Psoas muscle (tissue), 8 donors: ENCODE data around the gene USP15. TPM values are rescaled to one million over a fixed set of nuclear protein-coding genes. Genes with fewer than 3 reads are reported as not detected.
A peak's percentile ranks its signal among the peaks of the same experiment; 100 is the strongest.
"Not testable (repeated sequence)": the region's sequence is repeated elsewhere in the genome, so short reads cannot be mapped to it uniquely, and the experiment has no call there.

Experiments
- ATAC-seq, 4 donors: fragments of 200-7000 bp; cut with Tn5 transposase; one replicate each; pipeline ENCODE4 v1.9.1; 2020; ENCODE audit warnings: moderate library complexity in 3 of 4, mild to moderate bottlenecking in 2 of 4
- DNase-seq, 2 donors: peaks; one replicate each; pipeline ENCODE4 v3.0.0-alpha.2; 2020
- H3K27ac ChIP-seq: fragments of 200-600 bp; one replicate; pipeline ENCODE4 v1.8.0; 2022
- H3K27me3 ChIP-seq, 3 donors: fragments of 200-600 bp in 1 of 3; one replicate each; pipeline versions ENCODE4 v1.6.1 to v1.8.0; 2013 to 2022; ENCODE audit warnings: low read length in 2 of 3, mild to moderate bottlenecking in 2 of 3, moderate library complexity in 1 of 3; ENCODE audit not compliant: insufficient read depth in 3 of 3
- H3K36me3 ChIP-seq, 2 donors: fragments of 200-600 bp in 1 of 2; one replicate each; pipeline versions ENCODE4 v1.6.1 to v1.8.0; 2013 to 2022; ENCODE audit warnings: low read depth in 1 of 2, mild to moderate bottlenecking in 1 of 2, moderate library complexity in 1 of 2; ENCODE audit not compliant: insufficient read depth in 1 of 2
- H3K4me1 ChIP-seq: fragments of 200-600 bp; one replicate; pipeline ENCODE4 v1.8.0; 2022
- H3K4me3 ChIP-seq: fragments of 200-600 bp; one replicate; pipeline ENCODE4 v1.8.0; 2022; ENCODE audit warnings: mild to moderate bottlenecking
- H3K9me3 ChIP-seq: fragments of 200-600 bp; one replicate; pipeline ENCODE4 v1.8.0; 2022
- CTCF ChIP-seq: fragments of 200-600 bp; IDR thresholded peaks from one replicate; pipeline ENCODE4 v1.8.0; 2022; ENCODE audit warnings: antibody characterized with exemption
- WGBS, 3 donors: extraction: QIAGEN DNeasy Blood & Tissue Kit; methylation state at CpG; one replicate each; pipeline versions ENCODE4 v1.1.6 to v1.1.7; 2013; 5-methylcytosine and 5-hydroxymethylcytosine counted together
- intact Hi-C, 2 donors: fragments of 100-400 bp; cut with DNase I; formaldehyde crosslinking; loops; one replicate each; pipeline versions ENCODE4 v1.11.0 to v1.14.2; 2022
- polyA plus RNA-seq, 3 donors: library from polyadenylated mRNA; stranded (reverse); fragments of 200-250 nt; gene quantifications; one replicate each; pipeline ENCODE4 v1.2.3, GENCODE V29; 2013
- total RNA-seq, 4 donors: library from RNA; stranded (reverse); fragmentation: NEBNext Ultra II Directional in 2 of 4; extraction: Animal tissue kit (Norgen Biotek cat#: 25700) in 2 of 4; gene quantifications; one replicate each; pipeline versions ENCODE4 v1.2.1 to v1.2.4, GENCODE V29; 2021 to 2023
- donor health status: healthy with polysubstance abuse.
- donor health status: DM: no; HTN: no; CAD: no; lungs with moderate emphysema.
- donor health status: Bipolar disorder and iron deficiency.
- donor health status: healthy.
- donor health status: DM: yes; HTN: yes; CAD: no.
- donor health status: DM: no; HTN: no; CAD: no.
- donor health status: DM: no; HTN: no; CAD: no.
- donor health status: DM: yes; HTN: yes; CAD: no.

Gene USP15
- total and polyA plus RNA-seq, 7 donors = 27.6 to 65.6 (median 48.7) TPM

DNA sequence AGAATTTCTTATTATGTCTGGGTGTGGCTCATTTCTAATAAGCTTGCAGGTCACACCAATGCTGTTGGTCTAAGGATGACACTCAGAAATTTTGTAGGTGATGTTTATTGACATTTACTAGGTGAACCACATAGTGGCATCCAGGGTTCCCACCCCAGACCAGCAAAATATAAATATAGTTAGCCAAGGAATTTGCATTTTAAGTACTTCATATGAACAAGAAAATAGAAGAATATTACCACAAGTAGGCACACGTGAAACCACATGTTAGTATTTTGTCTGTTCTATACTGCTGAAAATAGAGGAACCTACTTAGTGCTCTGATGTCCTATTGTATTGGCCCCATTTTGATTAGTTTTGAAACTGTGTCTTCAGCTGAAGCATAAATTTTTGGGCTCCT lies 71.1 kb downstream of the USP15 start:
- no peaks in the 10 kb centered on the region for H3K36me3 ChIP-seq
- H3K27ac ChIP-seq = no peak overlapping the region
- H3K9me3 ChIP-seq = no peaks in the 10 kb centered on the region
- intact Hi-C loops = no loop called here
- no peak for TF ChIP-seq CTCF
- no peaks in the 10 kb centered on the region for H3K27me3 ChIP-seq
- no peak for ATAC-seq
- WGBS, 3 donors = 91 to 100% (median 96%) methylated on average over 1 of the region's 1 CpG
- no peak overlapping the region for H3K4me3 ChIP-seq
- peaks cover 24% of the 10 kb centered on the region for H3K4me1 ChIP-seq
- DNase-seq = no peak

DNA sequence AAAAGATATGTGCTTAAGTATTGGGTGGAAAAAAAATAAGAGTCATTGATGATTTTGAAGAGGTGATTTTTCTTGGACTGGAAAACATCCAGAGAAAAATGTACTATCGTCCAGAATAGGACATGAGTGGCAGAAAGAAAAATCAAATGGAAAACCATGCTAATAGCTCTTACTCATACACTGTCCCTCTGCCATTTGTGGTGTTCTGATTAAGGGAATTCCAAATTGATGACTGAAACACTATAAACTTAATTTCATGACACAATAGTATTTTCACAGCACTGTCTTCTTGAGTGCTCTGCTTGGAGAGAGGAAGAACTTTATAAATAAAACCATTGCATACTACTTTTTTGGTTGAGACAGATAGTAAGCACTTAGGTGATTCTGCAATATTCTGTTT lies 72.4 kb downstream of the USP15 start:
- no peak overlapping the region for H3K4me3 ChIP-seq
- peak; percentile 81 to 96 (median 90) for ATAC-seq
- DNase-seq = no peak
- intact Hi-C loops = no loop called here
- no peak for TF ChIP-seq CTCF
- WGBS, 3 donors = 23 to 39% (median 29%) methylated on average over 1 of the region's 1 CpG
- H3K27me3 ChIP-seq = no peaks in the 10 kb centered on the region
- H3K4me1 ChIP-seq = peaks cover 21% of the 10 kb centered on the region
- no peaks in the 10 kb centered on the region for H3K9me3 ChIP-seq
- peak overlapping the region; percentile 62 for H3K27ac ChIP-seq
- H3K36me3 ChIP-seq = no peaks in the 10 kb centered on the region

GRCh38 chr12:62335057-62335456 lies 74.9 kb downstream of the USP15 start:
- ATAC-seq = no peak
- no peak for DNase-seq
- intact Hi-C loops = no loop called here
- TF ChIP-seq CTCF = no peak
- no peaks in the 10 kb centered on the region for H3K36me3 ChIP-seq
- peaks cover 20% of the 10 kb centered on the region for H3K4me1 ChIP-seq
- no peak overlapping the region for H3K27ac ChIP-seq
- no peaks in the 10 kb centered on the region for H3K27me3 ChIP-seq
- no peak overlapping the region for H3K4me3 ChIP-seq
- 80 to 91% (median 86%) methylated on average over 4 of the region's 4 CpGs for WGBS, 3 donors
- H3K9me3 ChIP-seq = peaks cover 10% of the 10 kb centered on the region

- H3K4me1 ChIP-seq = peaks cover 18% of the 10 kb centered on the region
- WGBS, 3 donors = 87 to 94% (median 91%) methylated on average over 3 of the region's 3 CpGs
- no peak overlapping the region for H3K4me3 ChIP-seq
- no peak for DNase-seq
- H3K27ac ChIP-seq = no peak overlapping the region
- no peak for TF ChIP-seq CTCF
- intact Hi-C loops = no loop called here
- ATAC-seq = no peak
- H3K27me3 ChIP-seq = no peaks in the 10 kb centered on the region
- H3K36me3 ChIP-seq = no peaks in the 10 kb centered on the region
- peaks cover 10% of the 10 kb centered on the region for H3K9me3 ChIP-seq
These were observed 75.6 kb downstream of the USP15 start for GRCh38 chr12:62335796-62336195.

- DNase-seq, H3K27me3 ChIP-seq, H3K36me3 ChIP-seq, H3K27ac ChIP-seq, ATAC-seq, H3K4me3 ChIP-seq, H3K9me3 ChIP-seq, intact Hi-C loops: not testable (repeated sequence)
- peaks cover 14% of the 10 kb centered on the region for H3K4me1 ChIP-seq
These were observed 77.4 kb downstream of the USP15 start for GRCh38 chr12:62337643-62338042.

GRCh38 chr12:62342614-62343303 lies 82.6 kb downstream of the USP15 start:
- H3K36me3 ChIP-seq = peaks cover 4 to 15% of the 10 kb centered on the region in 2 donors
- H3K9me3 ChIP-seq, ATAC-seq, H3K27ac ChIP-seq, H3K4me3 ChIP-seq, H3K4me1 ChIP-seq, intact Hi-C loops, H3K27me3 ChIP-seq: not testable (repeated sequence)
- WGBS, 3 donors = 92 to 96% (median 94%) methylated on average over 10 of the region's 10 CpGs
- DNase-seq = peak in 1 of 2 donors; percentile 56

DNA sequence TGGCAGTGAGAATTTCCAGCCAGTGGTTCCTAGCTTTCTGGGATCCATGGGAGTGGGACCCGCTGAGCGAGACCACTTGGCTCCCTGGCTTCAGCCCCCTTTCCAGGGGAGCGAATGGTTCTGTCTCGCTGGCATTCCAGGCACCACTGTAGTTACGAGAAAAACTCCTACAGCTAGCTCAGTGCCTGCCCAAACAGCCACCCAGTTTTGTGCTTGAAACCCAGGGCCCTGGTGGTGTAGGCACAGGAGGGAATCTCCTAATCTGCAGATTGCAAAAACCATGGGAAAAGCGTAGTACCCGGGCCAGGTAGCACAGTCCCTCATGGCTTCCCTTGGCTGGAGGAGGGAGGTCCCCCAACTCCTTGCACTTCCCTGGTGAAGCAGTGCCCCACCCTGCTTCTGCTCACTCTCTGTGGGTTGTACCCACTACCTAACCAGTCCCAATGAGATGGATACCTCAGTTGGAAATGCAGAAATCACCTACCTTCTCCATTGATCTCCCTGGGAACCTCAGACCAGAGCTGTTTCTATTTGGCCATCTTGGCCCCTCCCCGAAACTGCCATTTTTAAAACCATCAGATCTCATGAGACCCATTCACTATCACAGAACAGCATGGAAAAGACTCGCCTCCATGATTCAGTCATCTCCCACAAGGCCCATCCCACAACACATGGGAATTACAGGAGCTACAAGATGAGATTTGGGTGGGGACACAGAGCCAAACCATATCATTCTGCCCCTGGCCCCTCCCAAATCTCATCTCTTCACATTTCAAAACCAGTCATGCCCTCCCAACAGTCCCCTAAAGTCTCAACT lies 83.3 kb downstream of the USP15 start:
- H3K27ac ChIP-seq, DNase-seq, intact Hi-C loops, H3K9me3 ChIP-seq, H3K27me3 ChIP-seq, ATAC-seq, H3K4me3 ChIP-seq, H3K4me1 ChIP-seq: not testable (repeated sequence)
- 98 to 99% (median 99%) methylated on average over 9 of the region's 9 CpGs for WGBS, 3 donors
- peaks cover 4 to 15% of the 10 kb centered on the region in 2 donors for H3K36me3 ChIP-seq
